M059J (cell line): ENCODE measurements around the gene ARL15. TPM values are rescaled to one million over a fixed set of nuclear protein-coding genes. Genes with fewer than 3 reads are reported as not detected.

Experiments
- DNase-seq: peaks from one replicate; pipeline ENCODE4 v3.0.0-alpha.2; 2012; ENCODE audit warnings: low read depth
- total RNA-seq: library from RNA; depleted of rRNA; stranded (reverse); fragments of >200 nt; shearing (Covaris generic); gene quantifications from 2 replicates; pipeline ENCODE4 v1.2.3, GENCODE V29; 2014

Gene ARL15
- total RNA-seq, 1 experiment from 2014 or later, result 20.6 TPM

- no peak for DNase-seq
These were observed 24.7 kb downstream of the ARL15 start for GRCh38 chr5:54285686-54286085.

GRCh38 chr5:54284586-54284985 is 25.8 kb downstream of the ARL15 start:
- no peak for DNase-seq

GRCh38 chr5:54282876-54283275 is 27.5 kb downstream of the ARL15 start:
- DNase-seq, result no peak

- no peak for DNase-seq
These were observed 28.2 kb downstream of the ARL15 start for GRCh38 chr5:54281960-54282692.

- DNase-seq, result no peak
These were observed 30.4 kb downstream of the ARL15 start for GRCh38 chr5:54279960-54280359.

GRCh38 chr5:54278979-54279717 is 31.2 kb downstream of the ARL15 start:
- no peak for DNase-seq

- no peak for DNase-seq
These were observed 32.1 kb downstream of the ARL15 start for GRCh38 chr5:54278036-54278830.

GRCh38 chr5:54276048-54276447 is 34.3 kb downstream of the ARL15 start:
- no peak for DNase-seq

- no peak for DNase-seq
These were observed 35.0 kb downstream of the ARL15 start for GRCh38 chr5:54275361-54275760.

- DNase-seq, result no peak
These were observed 35.4 kb downstream of the ARL15 start for GRCh38 chr5:54274944-54275343.

- DNase-seq, result no peak
These were observed 36.7 kb downstream of the ARL15 start for GRCh38 chr5:54273715-54274114.

GRCh38 chr5:54272746-54273145 is 37.6 kb downstream of the ARL15 start:
- no peak for DNase-seq

- DNase-seq, result no peak
These were observed 40.0 kb downstream of the ARL15 start for GRCh38 chr5:54270326-54270725.

GRCh38 chr5:54264574-54264973 is 45.8 kb downstream of the ARL15 start:
- no peak for DNase-seq

- peak; percentile 3 for DNase-seq
These were observed 46.9 kb downstream of the ARL15 start for GRCh38 chr5:54263447-54263846.

- DNase-seq, result no peak
These were observed 48.8 kb downstream of the ARL15 start for GRCh38 chr5:54261596-54261995.

GRCh38 chr5:54259981-54260380 is 50.4 kb downstream of the ARL15 start:
- DNase-seq, result no peak

- peak; percentile 43 for DNase-seq
These were observed 51.3 kb downstream of the ARL15 start for GRCh38 chr5:54259090-54259489.

GRCh38 chr5:54257366-54258118 is 52.8 kb downstream of the ARL15 start:
- DNase-seq, result peak; percentile 54

- peak; percentile 14 for DNase-seq
These were observed 55.7 kb downstream of the ARL15 start for GRCh38 chr5:54254482-54255198.

GRCh38 chr5:54251981-54252380 is 58.4 kb downstream of the ARL15 start:
- DNase-seq, result peak; percentile 32
